Measurements from ENCODE around the gene COX19. TPM values are rescaled to one million over a fixed set of nuclear protein-coding genes. Genes with fewer than 3 reads are reported as not detected.

COX19 gene
- total RNA-seq, 1 donor from 2014 or later = 22.0 TPM

DNA sequence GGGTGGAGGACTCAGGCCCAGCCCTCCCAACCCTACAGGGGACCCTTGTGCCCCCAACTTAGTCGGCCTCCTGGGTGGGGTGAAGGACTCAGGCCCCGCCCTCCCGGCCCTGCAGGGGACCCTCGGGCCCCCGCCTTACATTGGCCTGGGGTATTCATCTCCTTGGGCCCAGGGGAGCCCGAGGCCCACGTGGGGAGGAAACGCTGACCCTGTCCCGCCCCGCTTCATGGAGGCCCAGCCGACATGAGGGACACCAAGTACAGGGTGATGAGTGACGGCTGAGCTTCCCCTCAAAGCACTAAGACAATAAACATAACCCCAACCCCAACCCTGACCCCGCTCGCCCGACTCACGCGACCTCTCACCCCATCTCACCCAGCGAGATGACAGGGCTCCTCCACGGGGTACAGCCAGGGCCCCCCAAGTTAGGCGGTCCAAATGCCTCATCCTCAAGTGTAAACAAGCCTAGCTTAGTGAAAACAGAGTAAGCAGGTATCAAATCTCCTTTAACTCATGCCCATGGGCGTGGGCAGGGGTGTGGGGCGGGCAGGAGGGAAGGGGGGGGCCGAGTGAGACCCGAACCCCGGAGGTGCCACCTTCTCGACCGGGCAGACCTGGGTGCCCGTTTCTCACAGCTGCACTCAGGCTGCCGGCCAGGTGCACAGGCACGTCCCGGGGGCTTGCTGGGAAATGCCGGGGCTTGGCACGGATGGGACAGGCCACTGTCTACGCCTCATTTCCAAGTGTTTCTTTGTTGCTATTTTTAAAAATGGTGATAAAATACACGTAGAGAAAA lies 15.8 kb upstream of the COX19 start:
- DNase-seq (ENCODE audit: low spot score in 2 of 2, unreplicated experiment in 2 of 2) = no peak
- H3K36me3 Mint-ChIP-seq = no peaks in the 10 kb centered on the region
- H3K27ac Mint-ChIP-seq = no peak overlapping the region
- TF ChIP-seq, protein P1, sequence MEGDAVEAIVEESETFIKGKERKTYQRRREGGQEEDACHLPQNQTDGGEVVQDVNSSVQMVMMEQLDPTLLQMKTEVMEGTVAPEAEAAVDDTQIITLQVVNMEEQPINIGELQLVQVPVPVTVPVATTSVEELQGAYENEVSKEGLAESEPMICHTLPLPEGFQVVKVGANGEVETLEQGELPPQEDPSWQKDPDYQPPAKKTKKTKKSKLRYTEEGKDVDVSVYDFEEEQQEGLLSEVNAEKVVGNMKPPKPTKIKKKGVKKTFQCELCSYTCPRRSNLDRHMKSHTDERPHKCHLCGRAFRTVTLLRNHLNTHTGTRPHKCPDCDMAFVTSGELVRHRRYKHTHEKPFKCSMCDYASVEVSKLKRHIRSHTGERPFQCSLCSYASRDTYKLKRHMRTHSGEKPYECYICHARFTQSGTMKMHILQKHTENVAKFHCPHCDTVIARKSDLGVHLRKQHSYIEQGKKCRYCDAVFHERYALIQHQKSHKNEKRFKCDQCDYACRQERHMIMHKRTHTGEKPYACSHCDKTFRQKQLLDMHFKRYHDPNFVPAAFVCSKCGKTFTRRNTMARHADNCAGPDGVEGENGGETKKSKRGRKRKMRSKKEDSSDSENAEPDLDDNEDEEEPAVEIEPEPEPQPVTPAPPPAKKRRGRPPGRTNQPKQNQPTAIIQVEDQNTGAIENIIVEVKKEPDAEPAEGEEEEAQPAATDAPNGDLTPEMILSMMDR (IDR thresholded peaks at IDR 0.05; ENCODE audit: unreplicated experiment) = no peak
- no peaks in the 10 kb centered on the region for H3K27me3 Mint-ChIP-seq (ENCODE audit: low read depth)
- H3K4me1 Mint-ChIP-seq = peaks cover 10% of the 10 kb centered on the region
- H3K4me3 Mint-ChIP-seq = no peak overlapping the region
- no peaks in the 10 kb centered on the region for H3K9me3 Mint-ChIP-seq

DNA sequence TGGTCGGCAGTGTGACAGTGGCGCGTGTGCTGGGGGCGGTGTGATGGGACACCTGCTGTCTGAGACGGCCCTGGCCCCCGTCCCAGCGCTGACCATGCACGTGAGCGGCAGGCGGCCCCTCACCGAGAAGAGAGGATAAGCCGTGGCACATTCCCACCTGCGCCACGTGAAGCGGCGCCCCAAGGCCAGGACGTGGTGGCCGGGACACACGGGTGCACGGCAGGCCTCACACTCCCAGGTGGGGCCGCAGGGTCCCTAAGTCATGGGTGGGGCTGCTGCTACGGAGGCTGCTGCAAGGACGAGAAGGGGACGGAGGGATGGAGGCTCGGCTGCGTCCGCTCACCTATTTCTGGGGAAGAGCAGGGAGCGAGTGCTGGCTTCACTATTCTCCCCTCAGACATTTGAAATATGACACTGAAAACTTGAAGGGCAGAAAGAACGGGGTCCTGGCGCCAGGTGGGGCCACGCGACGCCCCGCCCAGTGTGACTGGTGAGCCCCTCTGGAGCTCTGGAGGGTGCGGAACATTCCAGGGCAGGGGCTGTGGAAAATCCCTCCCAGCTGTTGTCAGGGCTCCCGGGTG lies 15.1 kb upstream of the COX19 start:
- Mint-ChIP-seq H3K27me3 (ENCODE audit: low read depth) (no peaks in the 10 kb centered on the region), H3K27ac (no peak overlapping the region), H3K4me3 (no peak overlapping the region), H3K36me3 (no peaks in the 10 kb centered on the region), H3K9me3 (no peaks in the 10 kb centered on the region), H3K4me1 (peaks cover 10% of the 10 kb centered on the region)
- TF ChIP-seq, protein P1 (IDR thresholded peaks at IDR 0.05; ENCODE audit: unreplicated experiment) = no peak
- no peak for DNase-seq (ENCODE audit: low spot score in 2 of 2, unreplicated experiment in 2 of 2)

DNA sequence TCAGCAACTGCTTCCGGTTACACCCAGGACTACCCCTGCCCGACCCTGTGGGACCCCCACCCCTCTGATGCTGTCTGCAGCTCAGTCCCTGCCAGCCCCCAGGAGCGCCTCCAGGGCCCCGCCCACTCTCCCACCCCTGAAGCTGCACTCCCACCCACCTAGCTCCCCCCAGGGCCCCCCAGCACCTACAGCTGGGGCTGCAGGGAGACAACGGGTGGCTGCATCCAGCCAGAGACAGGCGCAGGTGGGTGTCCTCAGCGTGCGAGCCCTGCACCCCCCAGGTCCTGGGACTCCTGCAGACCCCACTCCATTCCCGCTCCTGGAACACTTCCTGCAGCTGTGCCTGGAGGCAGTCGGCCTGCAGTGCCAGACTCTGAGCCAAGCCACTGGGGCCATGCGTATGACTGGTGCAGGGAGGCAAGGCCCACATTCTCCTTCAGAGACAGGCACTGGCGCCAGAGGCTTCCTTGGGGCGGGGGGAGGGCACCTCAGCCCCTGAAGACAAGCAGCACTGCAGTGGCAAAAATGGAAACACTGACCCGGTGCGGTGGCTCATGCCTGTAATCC lies 13.7 kb upstream of the COX19 start:
- Mint-ChIP-seq H3K4me1 (peaks cover 10% of the 10 kb centered on the region), H3K36me3 (no peaks in the 10 kb centered on the region), H3K4me3 (no peak overlapping the region), H3K9me3 (no peaks in the 10 kb centered on the region), H3K27me3 (ENCODE audit: low read depth) (no peaks in the 10 kb centered on the region), H3K27ac (no peak overlapping the region)
- no peak for DNase-seq (ENCODE audit: low spot score in 2 of 2, unreplicated experiment in 2 of 2)
- TF ChIP-seq, protein P1 (IDR thresholded peaks at IDR 0.05; ENCODE audit: unreplicated experiment) = no peak

DNA sequence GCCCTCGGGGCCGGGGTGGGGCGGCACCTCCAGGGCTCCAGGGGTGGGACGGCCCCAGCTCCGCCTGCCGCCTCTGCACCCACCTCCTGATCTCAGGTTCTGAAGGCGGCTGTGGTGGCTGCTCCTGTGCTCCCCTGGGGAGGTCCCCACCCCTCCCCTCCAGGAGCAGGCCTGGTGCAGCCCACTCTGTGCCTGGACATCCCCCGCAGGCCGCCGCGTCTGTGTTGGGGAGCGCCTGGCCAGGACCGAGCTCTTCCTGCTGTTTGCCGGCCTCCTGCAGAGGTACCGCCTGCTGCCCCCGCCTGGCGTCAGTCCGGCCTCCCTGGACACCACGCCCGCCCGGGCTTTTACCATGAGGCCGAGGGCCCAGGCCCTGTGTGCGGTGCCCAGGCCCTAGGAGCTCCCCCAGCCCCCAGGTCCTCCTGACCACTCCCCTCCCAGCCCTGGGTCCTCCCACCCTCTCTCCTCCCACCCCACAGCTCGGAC lies 13.1 kb upstream of the COX19 start:
- no peak overlapping the region for H3K27ac Mint-ChIP-seq
- H3K27me3 Mint-ChIP-seq (ENCODE audit: low read depth) = no peaks in the 10 kb centered on the region
- no peaks in the 10 kb centered on the region for H3K36me3 Mint-ChIP-seq
- H3K9me3 Mint-ChIP-seq = no peaks in the 10 kb centered on the region
- no peak for DNase-seq (ENCODE audit: low spot score in 2 of 2, unreplicated experiment in 2 of 2)
- TF ChIP-seq, protein P1 (IDR thresholded peaks at IDR 0.05; ENCODE audit: unreplicated experiment) = no peak
- no peak overlapping the region for H3K4me3 Mint-ChIP-seq
- peaks cover 10% of the 10 kb centered on the region for H3K4me1 Mint-ChIP-seq

DNA sequence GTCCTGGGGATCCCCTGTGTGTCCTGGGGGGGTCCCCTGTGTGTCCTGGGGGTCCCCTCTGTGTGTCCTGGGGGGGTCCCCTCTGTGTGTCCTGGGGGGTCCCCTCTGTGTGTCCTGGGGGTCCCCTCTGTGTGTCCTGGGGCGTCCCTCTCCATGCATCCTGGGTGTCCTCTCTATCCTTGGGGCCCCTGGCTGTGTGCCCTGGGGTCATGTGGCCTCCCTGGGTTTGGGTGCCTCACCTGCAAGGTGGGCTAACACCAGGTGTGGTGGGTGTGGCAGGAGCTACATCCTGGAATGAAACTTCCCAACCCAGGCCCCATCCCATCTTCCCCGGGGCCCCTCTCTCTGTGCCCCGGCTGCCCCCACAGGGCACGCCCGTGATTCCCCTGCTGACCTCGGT lies 12.6 kb upstream of the COX19 start:
- Mint-ChIP-seq H3K27me3 (ENCODE audit: low read depth) (no peaks in the 10 kb centered on the region), H3K27ac (no peak overlapping the region), H3K9me3 (no peaks in the 10 kb centered on the region), H3K4me3 (no peak overlapping the region), H3K36me3 (no peaks in the 10 kb centered on the region), H3K4me1 (peaks cover 4% of the 10 kb centered on the region)
- TF ChIP-seq, protein P1 (IDR thresholded peaks at IDR 0.05; ENCODE audit: unreplicated experiment) = no peak
- no peak for DNase-seq (ENCODE audit: low spot score in 2 of 2, unreplicated experiment in 2 of 2)

Measured in mesothelial cell of epicardium (in vitro differentiated cells).